K562 (cell line): ENCODE data around the gene RUNDC1. TPM values are rescaled to one million over a fixed set of nuclear protein-coding genes. Genes with fewer than 3 reads are reported as not detected.

Source experiments
- BRD9 ChIP-seq: fragments of 450-650 bp; IDR thresholded peaks from 2 replicates; pipeline ENCODE4 v1.6.1; 2018; ENCODE audit warnings: low read depth; ENCODE audit not compliant: partially characterized antibody
- DPF2 ChIP-seq: fragments of 450-650 bp; IDR thresholded peaks from 2 replicates; pipeline ENCODE4 v1.6.1; 2016
- GATAD2B ChIP-seq: fragments of 450-650 bp; IDR thresholded peaks from 2 replicates; pipeline ENCODE4 v1.6.1; 2017; ENCODE audit warnings: mild to moderate bottlenecking, borderline replicate concordance
- KAT8 ChIP-seq: fragments of 450-650 bp; IDR thresholded peaks from 2 replicates; pipeline ENCODE4 v1.6.1; 2016; ENCODE audit warnings: low read depth, mild to moderate bottlenecking
- MED1 ChIP-seq: sonication (generic); formaldehyde crosslinking; IDR thresholded peaks from 2 replicates; pipeline ENCODE4 v1.8.1; 2023; ENCODE audit warnings: missing genetic modification reagents, borderline replicate concordance
- MTA3 ChIP-seq: fragments of 450-650 bp; formaldehyde crosslinking; IDR thresholded peaks from 2 replicates; pipeline ENCODE4 v1.6.1; 2017; ENCODE audit warnings: mild to moderate bottlenecking, borderline replicate concordance
- NBN ChIP-seq: fragments of 450-650 bp; IDR thresholded peaks from 2 replicates; pipeline ENCODE4 v1.6.1; 2016; ENCODE audit warnings: low read depth, mild to moderate bottlenecking
- NONO ChIP-seq, 2 experiments: fragments of 200-400 bp in 1 of 2; fragments of 450-650 bp in 1 of 2; formaldehyde crosslinking in 1 of 2; IDR thresholded peaks; 2 replicates each; pipeline ENCODE4 v1.6.1; 2017; ENCODE audit warnings: low read depth in 2 of 2, mild to moderate bottlenecking in 2 of 2, moderate library complexity in 2 of 2, low read length in 1 of 2
- RBM34 ChIP-seq: fragments of 200-400 bp; formaldehyde crosslinking; IDR thresholded peaks from 2 replicates; pipeline ENCODE4 v1.6.1; 2018; ENCODE audit warnings: low read length, borderline replicate concordance; ENCODE audit not compliant: insufficient read depth
- SMARCA5 ChIP-seq: fragments of 450-650 bp; IDR thresholded peaks from 2 replicates; pipeline ENCODE4 v1.6.1; 2016
- TAF7 ChIP-seq: fragments of 450-650 bp; IDR thresholded peaks from 2 replicates; pipeline ENCODE4 v1.6.1; 2016; ENCODE audit warnings: missing genetic modification characterization, missing compliant biosample characterization
- TAL1 ChIP-seq: fragments of 450-650 bp; IDR thresholded peaks from 2 replicates; pipeline ENCODE4 v1.6.1; 2016; ENCODE audit warnings: mild to moderate bottlenecking
- TCF3 ChIP-seq: sonication (generic); formaldehyde crosslinking; IDR thresholded peaks from 2 replicates; pipeline ENCODE4 v1.4.0; 2020; ENCODE audit warnings: mild to moderate bottlenecking, missing genetic modification reagents
- TCF7 ChIP-seq: sonication (generic); IDR thresholded peaks from 2 replicates; pipeline ENCODE4 v1.6.1; 2016; ENCODE audit warnings: antibody characterized with exemption, borderline replicate concordance
- YBX1 ChIP-seq: fragments of 450-650 bp; IDR thresholded peaks from 2 replicates; pipeline ENCODE4 v1.7.1; 2016; ENCODE audit warnings: mild to moderate bottlenecking
- ZNF175 ChIP-seq: fragments of 200-800 bp; sonication (Bioruptor generic); IDR thresholded peaks from 2 replicates; pipeline ENCODE4 v1.6.1; 2016; ENCODE audit warnings: low read depth, mild to moderate bottlenecking, missing genetic modification characterization, missing compliant biosample characterization
- ZNF232 ChIP-seq: sonication (generic); formaldehyde crosslinking; IDR thresholded peaks from 2 replicates; pipeline ENCODE4 v1.8.0; 2022; ENCODE audit warnings: mild to moderate bottlenecking, missing genetic modification reagents
- ZNF766 ChIP-seq: fragments of 200-800 bp; sonication (Bioruptor generic); conservative IDR thresholded peaks from 2 replicates; pipeline ENCODE4 v1.6.1; 2016; ENCODE audit warnings: missing genetic modification characterization, missing compliant biosample characterization
- ZNF830 ChIP-seq: fragments of 250-450 bp; sonication (Bioruptor Pico); IDR thresholded peaks from 2 replicates; pipeline ENCODE4 v1.5.0; 2021; ENCODE audit warnings: mild to moderate bottlenecking
- polyA plus RNA-seq, 8 experiments: library from polyadenylated mRNA; depleted of rRNA in 4 of 8; stranded (reverse) in 5 of 8; unstranded in 3 of 8; fragments of >200 nt; fragmentation: Nextera tagmentation in 2 of 8; fragmentation: Illumina TruSeq in 1 of 8; extraction: Ambion mirVana in 2 of 8; extraction: Trizol in 1 of 8; gene quantifications; 2 replicates each; pipeline versions ENCODE4 v1.2.1 to v1.2.3, GENCODE V29; 2011 to 2014; ENCODE audit warnings: inconsistent platforms in 1 of 8, missing spikeins in 1 of 8
- total RNA-seq, 7 experiments: library from RNA; depleted of rRNA in 6 of 7; stranded (reverse); fragments of >200 nt in 6 of 7; fragmentation: Illumina TruSeq in 2 of 7; extraction: Trizol in 2 of 7; gene quantifications; 2 replicates each; pipeline versions ENCODE4 v1.2.1 to v1.2.3, GENCODE V29; 2011 to 2021; ENCODE audit warnings: low replicate concordance in 1 of 7
- TF ChIP-seq, protein P1 (sequence below): IDR thresholded peaks from 2 replicates; pipeline ENCODE4 v1.6.1; 2014; ENCODE audit warnings: antibody characterized with exemption
- TF ChIP-seq, protein P2 (sequence below): fragments of 450-650 bp; formaldehyde crosslinking; IDR thresholded peaks from 2 replicates; pipeline ENCODE4 v1.4.0; 2022; ENCODE audit warnings: missing genetic modification characterization
- TF ChIP-seq, protein P3 (sequence below): fragments of 200-800 bp; sonication (Bioruptor generic); IDR thresholded peaks from 2 replicates; pipeline ENCODE4 v1.6.1; 2017; ENCODE audit warnings: missing genetic modification characterization, missing compliant biosample characterization
- TF ChIP-seq, protein P4 (sequence below), 2 experiments: fragments of 450-650 bp in 1 of 2; sonication (generic) in 1 of 2; formaldehyde crosslinking; conservative IDR thresholded peaks; 2 replicates each; pipeline versions ENCODE4 v1.4.0 to v1.8.1; 2020 to 2022; ENCODE audit warnings: mild to moderate bottlenecking in 1 of 2, missing genetic modification reagents in 1 of 2
- TF ChIP-seq, protein P5 (sequence below): fragments of 250-450 bp; sonication (Bioruptor Pico); IDR thresholded peaks from 2 replicates; pipeline ENCODE4 v1.5.1; 2021; ENCODE audit warnings: mild to moderate bottlenecking

Gene RUNDC1
- total and polyA plus RNA-seq, 9 of the 15 experiments (the other 6 are each of a cell fraction or from before 2014, with no cell fraction given) = 3.4 to 12.6 (median 9.4) TPM

DNA sequence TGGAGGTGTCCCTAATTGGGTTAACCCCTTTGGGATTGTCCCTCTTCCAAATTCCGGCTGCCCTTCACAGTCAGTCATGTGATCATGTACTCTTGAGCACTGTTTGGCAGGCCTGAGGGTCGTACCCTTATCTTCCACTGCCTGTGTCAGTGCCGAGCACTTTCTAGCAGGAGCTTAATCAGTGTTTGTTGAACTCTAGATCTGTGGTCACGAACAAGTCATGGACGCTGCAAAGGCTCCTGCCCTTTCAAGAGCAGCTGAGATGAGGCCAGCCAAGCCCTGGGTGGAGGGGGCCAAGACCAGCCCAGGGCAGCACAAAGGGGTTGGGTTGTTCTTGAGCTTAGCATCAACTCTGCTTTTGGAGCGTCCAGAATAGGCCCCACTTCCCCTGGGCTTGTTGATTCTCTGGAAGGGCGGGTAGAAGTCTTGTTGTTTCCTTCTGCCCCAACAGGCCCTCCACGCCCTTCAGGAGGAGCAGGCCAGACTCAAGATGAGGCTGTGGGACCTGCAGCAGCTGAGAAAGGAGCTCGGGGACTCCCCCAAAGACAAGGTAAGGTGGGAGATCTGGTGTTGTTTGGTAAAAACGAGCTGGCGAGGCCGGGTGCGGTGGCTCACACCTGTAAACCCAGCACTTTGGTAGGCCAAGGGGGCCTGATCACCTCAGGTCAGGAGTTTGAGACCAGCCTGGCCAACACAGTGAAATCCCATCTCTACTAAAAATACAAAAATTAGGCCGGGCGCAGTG lies 31.5 kb downstream of the RUNDC1 start (continued):
- TF ChIP-seq, protein P1, sequence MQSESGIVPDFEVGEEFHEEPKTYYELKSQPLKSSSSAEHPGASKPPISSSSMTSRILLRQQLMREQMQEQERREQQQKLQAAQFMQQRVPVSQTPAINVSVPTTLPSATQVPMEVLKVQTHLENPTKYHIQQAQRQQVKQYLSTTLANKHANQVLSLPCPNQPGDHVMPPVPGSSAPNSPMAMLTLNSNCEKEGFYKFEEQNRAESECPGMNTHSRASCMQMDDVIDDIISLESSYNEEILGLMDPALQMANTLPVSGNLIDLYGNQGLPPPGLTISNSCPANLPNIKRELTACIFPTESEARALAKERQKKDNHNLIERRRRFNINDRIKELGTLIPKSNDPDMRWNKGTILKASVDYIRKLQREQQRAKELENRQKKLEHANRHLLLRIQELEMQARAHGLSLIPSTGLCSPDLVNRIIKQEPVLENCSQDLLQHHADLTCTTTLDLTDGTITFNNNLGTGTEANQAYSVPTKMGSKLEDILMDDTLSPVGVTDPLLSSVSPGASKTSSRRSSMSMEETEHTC = peak; percentile 27; the same call in 1 of the 2 replicates
- no peak for TF ChIP-seq TAF7 (tag)
- no peak for TF ChIP-seq ZNF766 (CRISPR knock-in tag)
- no peak for TF ChIP-seq KAT8
- TF ChIP-seq MED1 = no peak
- no peak for TF ChIP-seq NONO (IDR thresholded peaks at IDR 0.05; ENCODE audit: low read depth in 2 of 2, low read length in 1 of 2)
- no peak for TF ChIP-seq TCF7
- TF ChIP-seq BRD9 = no peak
- TF ChIP-seq SMARCA5 = no peak
- TF ChIP-seq, protein P2, sequence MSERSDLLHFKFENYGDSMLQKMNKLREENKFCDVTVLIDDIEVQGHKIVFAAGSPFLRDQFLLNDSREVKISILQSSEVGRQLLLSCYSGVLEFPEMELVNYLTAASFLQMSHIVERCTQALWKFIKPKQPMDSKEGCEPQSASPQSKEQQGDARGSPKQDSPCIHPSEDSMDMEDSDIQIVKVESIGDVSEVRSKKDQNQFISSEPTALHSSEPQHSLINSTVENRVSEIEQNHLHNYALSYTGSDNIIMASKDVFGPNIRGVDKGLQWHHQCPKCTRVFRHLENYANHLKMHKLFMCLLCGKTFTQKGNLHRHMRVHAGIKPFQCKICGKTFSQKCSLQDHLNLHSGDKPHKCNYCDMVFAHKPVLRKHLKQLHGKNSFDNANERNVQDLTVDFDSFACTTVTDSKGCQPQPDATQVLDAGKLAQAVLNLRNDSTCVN (CRISPR knock-in tag) = no peak
- TF ChIP-seq, protein P3, sequence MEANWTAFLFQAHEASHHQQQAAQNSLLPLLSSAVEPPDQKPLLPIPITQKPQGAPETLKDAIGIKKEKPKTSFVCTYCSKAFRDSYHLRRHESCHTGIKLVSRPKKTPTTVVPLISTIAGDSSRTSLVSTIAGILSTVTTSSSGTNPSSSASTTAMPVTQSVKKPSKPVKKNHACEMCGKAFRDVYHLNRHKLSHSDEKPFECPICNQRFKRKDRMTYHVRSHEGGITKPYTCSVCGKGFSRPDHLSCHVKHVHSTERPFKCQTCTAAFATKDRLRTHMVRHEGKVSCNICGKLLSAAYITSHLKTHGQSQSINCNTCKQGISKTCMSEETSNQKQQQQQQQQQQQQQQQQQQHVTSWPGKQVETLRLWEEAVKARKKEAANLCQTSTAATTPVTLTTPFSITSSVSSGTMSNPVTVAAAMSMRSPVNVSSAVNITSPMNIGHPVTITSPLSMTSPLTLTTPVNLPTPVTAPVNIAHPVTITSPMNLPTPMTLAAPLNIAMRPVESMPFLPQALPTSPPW (CRISPR knock-in tag) = no peak
- TF ChIP-seq, protein P4, sequence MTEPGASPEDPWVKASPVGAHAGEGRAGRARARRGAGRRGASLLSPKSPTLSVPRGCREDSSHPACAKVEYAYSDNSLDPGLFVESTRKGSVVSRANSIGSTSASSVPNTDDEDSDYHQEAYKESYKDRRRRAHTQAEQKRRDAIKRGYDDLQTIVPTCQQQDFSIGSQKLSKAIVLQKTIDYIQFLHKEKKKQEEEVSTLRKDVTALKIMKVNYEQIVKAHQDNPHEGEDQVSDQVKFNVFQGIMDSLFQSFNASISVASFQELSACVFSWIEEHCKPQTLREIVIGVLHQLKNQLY (CRISPR knock-in tag; conservative IDR thresholded peaks at IDR 0.05) = no peak
- 0 out of 2 replicates have a peak, but pooled peaks have one; percentile 25 for TF ChIP-seq TCF3 (CRISPR knock-in tag)
- no peak for TF ChIP-seq ZNF232 (CRISPR knock-in tag)
- no peak for TF ChIP-seq GATAD2B
- TF ChIP-seq RBM34 = no peak
- no peak for TF ChIP-seq TAL1
- no peak for TF ChIP-seq YBX1
- TF ChIP-seq ZNF830 (CRISPR knock-in tag) = no peak
- peak; percentile 46; the same call in 1 of the 2 replicates for TF ChIP-seq DPF2
- TF ChIP-seq, protein P5, sequence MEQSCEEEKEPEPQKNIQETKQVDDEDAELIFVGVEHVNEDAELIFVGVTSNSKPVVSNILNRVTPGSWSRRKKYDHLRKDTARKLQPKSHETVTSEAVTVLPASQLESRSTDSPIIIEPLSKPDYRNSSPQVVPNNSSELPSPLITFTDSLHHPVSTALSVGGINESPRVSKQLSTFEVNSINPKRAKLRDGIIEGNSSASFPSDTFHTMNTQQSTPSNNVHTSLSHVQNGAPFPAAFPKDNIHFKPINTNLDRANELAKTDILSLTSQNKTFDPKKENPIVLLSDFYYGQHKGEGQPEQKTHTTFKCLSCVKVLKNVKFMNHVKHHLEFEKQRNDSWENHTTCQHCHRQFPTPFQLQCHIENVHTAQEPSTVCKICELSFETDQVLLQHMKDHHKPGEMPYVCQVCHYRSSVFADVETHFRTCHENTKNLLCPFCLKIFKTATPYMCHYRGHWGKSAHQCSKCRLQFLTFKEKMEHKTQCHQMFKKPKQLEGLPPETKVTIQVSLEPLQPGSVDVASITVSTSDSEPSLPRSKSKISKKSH (CRISPR knock-in tag) = no peak
- TF ChIP-seq MTA3 = no peak
- no peak for TF ChIP-seq ZNF175 (CRISPR knock-in tag)
- TF ChIP-seq NBN = no peak
